K562 (cell line): ENCODE measurements around the gene CCNL1. TPM values are rescaled to one million over a fixed set of nuclear protein-coding genes. Genes with fewer than 3 reads are reported as not detected.

Experiments used
- ATAC-seq: fragments of 200-7000 bp; cut with Tn5 transposase; 3 replicates; pipeline ENCODE4 v1.9.1; 2020; ENCODE audit warnings: moderate library complexity
- BruUV-seq: library from RNA; stranded (reverse); fragments of 400-500 nt; replicated peaks from 2 replicates; lab custom pipeline; 2021; lab: Mats Ljungman, UMichigan
- CTCF ChIA-PET: fragments of 300-600 bp; formaldehyde crosslinking; extraction: SDS; loops from one replicate; lab custom pipeline; 2021; ENCODE audit warnings: low intra/inter-chr PET ratio; lab: Yijun Ruan, JAX
- POLR2A ChIA-PET: fragments of 300-600, 350-650 bp; sonication (Branson Sonifier 250); formaldehyde crosslinking; extraction: SDS; loops from one replicate; lab custom pipeline; 2021; ENCODE audit warnings: antibody characterized with exemption, inconsistent platforms; lab: Yijun Ruan, JAX
- DNase-seq, 4 experiments: peaks; one replicate each; pipeline versions ENCODE4 v3.0.0 to v3.0.0-alpha.2; 2011 to 2018; ENCODE audit warnings: low spot score in 3 of 4, mixed read lengths in 3 of 4; ENCODE audit errors: extremely low read depth in 1 of 4
- FAIRE-seq: peaks from 2 replicates; lab custom pipeline; 2011; peaks lifted over from hg19 to GRCh38; lab: Jason Lieb, UNC
- H2AFZ ChIP-seq: 2 replicates; pipeline ENCODE4 v1.6.0; 2011; ENCODE audit warnings: low read depth, low read length, control low read depth, inconsistent platforms
- H3K27ac ChIP-seq: fragments of 200-600 bp; 3 replicates; pipeline ENCODE4 v1.8.0; 2011; ENCODE audit warnings: low read depth, mild to moderate bottlenecking, control low read depth, inconsistent platforms, low read length, moderate library complexity, mixed read lengths; ENCODE audit errors: extremely low read depth
- H3K27me3 ChIP-seq, 2 experiments: fragments of 300-600 bp in 1 of 2; 2 replicates in 1 of 2; 3 replicates in 1 of 2; pipeline versions ENCODE4 v1.6.0 to v1.8.0; 2011; ENCODE audit warnings: inconsistent platforms in 2 of 2, low read length in 2 of 2, mild to moderate bottlenecking in 1 of 2, mixed read lengths in 1 of 2, moderate library complexity in 1 of 2; ENCODE audit not compliant: control insufficient read depth in 2 of 2, insufficient read depth in 2 of 2
- H3K36me3 ChIP-seq: fragments of 300-600 bp; 3 replicates; pipeline ENCODE4 v1.8.0; 2011; ENCODE audit warnings: mild to moderate bottlenecking, low read length, inconsistent platforms; ENCODE audit not compliant: control insufficient read depth, insufficient read depth
- H3K4me1 ChIP-seq, 2 experiments: fragments of 200-600 bp in 1 of 2; replicated peaks in 1 of 2; 2 replicates in 1 of 2; 3 replicates in 1 of 2; pipeline versions ENCODE4 v1.5.1 to v1.8.0; 2011; ENCODE audit warnings: inconsistent platforms in 2 of 2, low read length in 2 of 2, mild to moderate bottlenecking in 1 of 2, mixed read lengths in 1 of 2, moderate library complexity in 1 of 2; ENCODE audit not compliant: control insufficient read depth in 2 of 2, insufficient read depth in 2 of 2
- H3K4me2 ChIP-seq: 2 replicates; pipeline ENCODE4 v1.6.1; 2011; ENCODE audit warnings: low read length, control low read depth, inconsistent platforms, mixed read lengths; ENCODE audit not compliant: insufficient read depth
- H3K4me3 ChIP-seq: fragments of 200-600 bp; sonication (generic), shearing (Covaris generic); 2 replicates; pipeline ENCODE4 v1.5.1; 2016; ENCODE audit warnings: control low read depth, inconsistent platforms
- H3K79me2 ChIP-seq: fragments of 200-600 bp; 3 replicates; pipeline ENCODE4 v1.8.0; 2011; ENCODE audit warnings: low read length, inconsistent platforms; ENCODE audit not compliant: control insufficient read depth, insufficient read depth
- H3K9ac ChIP-seq, 2 experiments: 2 replicates each; pipeline versions ENCODE4 v1.6.0 to v1.6.1; 2011; ENCODE audit warnings: low read depth in 2 of 2, low read length in 2 of 2, control low read depth in 1 of 2, inconsistent platforms in 1 of 2, mild to moderate bottlenecking in 1 of 2, mixed read lengths in 1 of 2; ENCODE audit not compliant: insufficient read depth in 1 of 2
- H3K9me1 ChIP-seq: one replicate; pipeline ENCODE4 v1.6.0; 2011; ENCODE audit warnings: inconsistent platforms, mild to moderate bottlenecking, low read length, moderate library complexity; ENCODE audit not compliant: control insufficient read depth, insufficient read depth
- H3K9me3 ChIP-seq: replicated peaks from 2 replicates; pipeline ENCODE4 v1.5.1; 2011; ENCODE audit warnings: low read depth, low read length, inconsistent platforms; ENCODE audit not compliant: control insufficient read depth, insufficient read depth
- H4K20me1 ChIP-seq: replicated peaks from 2 replicates; pipeline ENCODE4 v1.6.1; 2011; ENCODE audit warnings: low read length, inconsistent platforms, mixed read lengths; ENCODE audit not compliant: control insufficient read depth, insufficient read depth
- BHLHE40 ChIP-seq: IDR thresholded peaks from 2 replicates; pipeline ENCODE4 v1.6.1; 2011; ENCODE audit warnings: low read length, improper control_type of control experiment
- EHMT2 ChIP-seq: fragments of 450-650 bp; IDR thresholded peaks from 2 replicates; pipeline ENCODE4 v1.6.1; 2018; ENCODE audit warnings: antibody characterized with exemption
- HDAC8 ChIP-seq: fragments of 450-650 bp; IDR thresholded peaks from 2 replicates; pipeline ENCODE4 v1.6.1; 2016; ENCODE audit warnings: mild to moderate bottlenecking, missing genetic modification characterization, moderate library complexity, missing compliant biosample characterization
- HLTF ChIP-seq: fragments of 450-650 bp; IDR thresholded peaks from 2 replicates; pipeline ENCODE4 v1.6.1; 2016
- NFATC3 ChIP-seq: fragments of 450-650 bp; IDR thresholded peaks from 2 replicates; pipeline ENCODE4 v1.6.1; 2017; ENCODE audit warnings: mild to moderate bottlenecking
- SAFB2 ChIP-seq: fragments of 200-400 bp; formaldehyde crosslinking; IDR thresholded peaks from 2 replicates; pipeline ENCODE4 v1.6.1; 2018; ENCODE audit warnings: borderline replicate concordance, low read length, low read depth, moderate library complexity; ENCODE audit not compliant: severe bottlenecking
- SIX5 ChIP-seq, 2 experiments: IDR thresholded peaks; 2 replicates each; pipeline ENCODE4 v1.6.1; 2011; ENCODE audit warnings: low read length in 2 of 2, borderline replicate concordance in 1 of 2, low read depth in 1 of 2, mild to moderate bottlenecking in 1 of 2, moderate library complexity in 1 of 2; ENCODE audit not compliant: insufficient read depth in 1 of 2
- SRSF1 ChIP-seq: fragments of 200-400 bp; formaldehyde crosslinking; IDR thresholded peaks from 2 replicates; pipeline ENCODE4 v1.6.1; 2017; ENCODE audit warnings: mild to moderate bottlenecking, low read depth, low read length, moderate library complexity
- TCF3 ChIP-seq: sonication (generic); formaldehyde crosslinking; IDR thresholded peaks from 2 replicates; pipeline ENCODE4 v1.4.0; 2020; ENCODE audit warnings: mild to moderate bottlenecking, missing genetic modification reagents
- TOE1 ChIP-seq, 2 experiments: fragments of 450-650 bp in 1 of 2; sonication (generic) in 1 of 2; formaldehyde crosslinking in 1 of 2; IDR thresholded peaks; 2 replicates each; pipeline versions ENCODE4 v1.7.1 to v1.8.0; 2016 to 2022; ENCODE audit warnings: borderline replicate concordance in 2 of 2, mild to moderate bottlenecking in 2 of 2, antibody characterized with exemption in 1 of 2, inconsistent platforms in 1 of 2, low read depth in 1 of 2, missing genetic modification reagents in 1 of 2, moderate library complexity in 1 of 2
- ZC3H8 ChIP-seq: fragments of 450-650 bp; IDR thresholded peaks from 2 replicates; pipeline ENCODE4 v1.6.1; 2017
- ZNF707 ChIP-seq: fragments of 250-450 bp; sonication (Bioruptor Pico); conservative IDR thresholded peaks from 2 replicates; pipeline ENCODE4 v1.8.0; 2022; ENCODE audit warnings: inconsistent platforms, mild to moderate bottlenecking, moderate library complexity
- WGBS: fragments of 100-300 bp; shearing (Covaris generic); methylation state at CpG from one replicate; pipeline ENCODE4 v1.1.6; 2016; ENCODE audit warnings: low coverage, mixed read lengths; ENCODE audit not compliant: insufficient coverage; ENCODE audit errors: missing lambda C conversion rate; 5-methylcytosine and 5-hydroxymethylcytosine counted together
- in situ Hi-C: fragments of 300-500 bp; cut with MboI; formaldehyde crosslinking; loops from 4 replicates; pipeline ENCODE4 v1.15.0; 2018; ENCODE audit warnings: inconsistent platforms, mixed read lengths
- intact Hi-C: fragments of 100-400 bp; cut with micrococcal nuclease; formaldehyde crosslinking; loops from 2 replicates; pipeline ENCODE4 v1.14.2; 2022
- polyA plus RNA-seq, 8 experiments: library from polyadenylated mRNA; depleted of rRNA in 4 of 8; stranded (reverse) in 5 of 8; unstranded in 3 of 8; fragments of >200 nt; fragmentation: Nextera tagmentation in 2 of 8; fragmentation: Illumina TruSeq in 1 of 8; extraction: Ambion mirVana in 2 of 8; extraction: Trizol in 1 of 8; gene quantifications; 2 replicates each; pipeline versions ENCODE4 v1.2.1 to v1.2.3, GENCODE V29; 2011 to 2014; ENCODE audit warnings: inconsistent platforms in 1 of 8, missing spikeins in 1 of 8
- total RNA-seq, 7 experiments: library from RNA; depleted of rRNA in 6 of 7; stranded (reverse); fragments of >200 nt in 6 of 7; fragmentation: Illumina TruSeq in 2 of 7; extraction: Trizol in 2 of 7; gene quantifications; 2 replicates each; pipeline versions ENCODE4 v1.2.1 to v1.2.3, GENCODE V29; 2011 to 2021; ENCODE audit warnings: low replicate concordance in 1 of 7
- TF ChIP-seq, protein P1 (sequence below): conservative IDR thresholded peaks from 2 replicates; pipeline ENCODE4 v1.6.1; 2011; ENCODE audit warnings: low read depth, mild to moderate bottlenecking, low read length; ENCODE audit not compliant: control insufficient read depth
- TF ChIP-seq, protein P2 (sequence below), 2 experiments: fragments of 450-650 bp in 1 of 2; IDR thresholded peaks; 2 replicates each; pipeline ENCODE4 v1.6.1; 2011 to 2017; ENCODE audit warnings: low read depth in 2 of 2, antibody characterized with exemption in 1 of 2, borderline replicate concordance in 1 of 2, low read length in 1 of 2, mild to moderate bottlenecking in 1 of 2, mixed read lengths in 1 of 2; ENCODE audit not compliant: control insufficient read depth in 1 of 2

The CCNL1 gene
- total and polyA plus RNA-seq, 9 of the 15 experiments (the other 6 are each of a cell fraction or from before 2014, with no cell fraction given) = 16.1 to 186 (median 132) TPM

- H3K9me1 ChIP-seq = no peaks in the 10 kb centered on the region
- H2AFZ ChIP-seq = no peak overlapping the region
- no peak for TF ChIP-seq SAFB2
- no peak for TF ChIP-seq HDAC8 (tag)
- no peak for TF ChIP-seq TOE1 (IDR thresholded peaks at IDR 0.05; ENCODE audit: borderline replicate concordance)
- TF ChIP-seq TOE1 (CRISPR knock-in tag; IDR thresholded peaks at IDR 0.05; ENCODE audit: borderline replicate concordance, low read depth) = no peak
- TF ChIP-seq ZNF707 (CRISPR knock-in tag) = no peak
- TF ChIP-seq SRSF1 = no peak
- TF ChIP-seq, protein P1, sequence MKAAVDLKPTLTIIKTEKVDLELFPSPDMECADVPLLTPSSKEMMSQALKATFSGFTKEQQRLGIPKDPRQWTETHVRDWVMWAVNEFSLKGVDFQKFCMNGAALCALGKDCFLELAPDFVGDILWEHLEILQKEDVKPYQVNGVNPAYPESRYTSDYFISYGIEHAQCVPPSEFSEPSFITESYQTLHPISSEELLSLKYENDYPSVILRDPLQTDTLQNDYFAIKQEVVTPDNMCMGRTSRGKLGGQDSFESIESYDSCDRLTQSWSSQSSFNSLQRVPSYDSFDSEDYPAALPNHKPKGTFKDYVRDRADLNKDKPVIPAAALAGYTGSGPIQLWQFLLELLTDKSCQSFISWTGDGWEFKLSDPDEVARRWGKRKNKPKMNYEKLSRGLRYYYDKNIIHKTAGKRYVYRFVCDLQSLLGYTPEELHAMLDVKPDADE = no peak
- no peak for TF ChIP-seq TCF3 (CRISPR knock-in tag)
- TF ChIP-seq ZC3H8 = no peak
- no peak for TF ChIP-seq HLTF
- TF ChIP-seq, protein P2, sequence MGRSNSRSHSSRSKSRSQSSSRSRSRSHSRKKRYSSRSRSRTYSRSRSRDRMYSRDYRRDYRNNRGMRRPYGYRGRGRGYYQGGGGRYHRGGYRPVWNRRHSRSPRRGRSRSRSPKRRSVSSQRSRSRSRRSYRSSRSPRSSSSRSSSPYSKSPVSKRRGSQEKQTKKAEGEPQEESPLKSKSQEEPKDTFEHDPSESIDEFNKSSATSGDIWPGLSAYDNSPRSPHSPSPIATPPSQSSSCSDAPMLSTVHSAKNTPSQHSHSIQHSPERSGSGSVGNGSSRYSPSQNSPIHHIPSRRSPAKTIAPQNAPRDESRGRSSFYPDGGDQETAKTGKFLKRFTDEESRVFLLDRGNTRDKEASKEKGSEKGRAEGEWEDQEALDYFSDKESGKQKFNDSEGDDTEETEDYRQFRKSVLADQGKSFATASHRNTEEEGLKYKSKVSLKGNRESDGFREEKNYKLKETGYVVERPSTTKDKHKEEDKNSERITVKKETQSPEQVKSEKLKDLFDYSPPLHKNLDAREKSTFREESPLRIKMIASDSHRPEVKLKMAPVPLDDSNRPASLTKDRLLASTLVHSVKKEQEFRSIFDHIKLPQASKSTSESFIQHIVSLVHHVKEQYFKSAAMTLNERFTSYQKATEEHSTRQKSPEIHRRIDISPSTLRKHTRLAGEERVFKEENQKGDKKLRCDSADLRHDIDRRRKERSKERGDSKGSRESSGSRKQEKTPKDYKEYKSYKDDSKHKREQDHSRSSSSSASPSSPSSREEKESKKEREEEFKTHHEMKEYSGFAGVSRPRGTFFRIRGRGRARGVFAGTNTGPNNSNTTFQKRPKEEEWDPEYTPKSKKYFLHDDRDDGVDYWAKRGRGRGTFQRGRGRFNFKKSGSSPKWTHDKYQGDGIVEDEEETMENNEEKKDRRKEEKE (IDR thresholded peaks at IDR 0.05; ENCODE audit: borderline replicate concordance in 1 of 2, control insufficient read depth in 1 of 2, low read depth in 2 of 2, low read length in 1 of 2) = no peak
- TF ChIP-seq SIX5 (IDR thresholded peaks at IDR 0.05; ENCODE audit: borderline replicate concordance in 1 of 2, insufficient read depth in 1 of 2, low read depth in 1 of 2, low read length in 2 of 2) = no peak
- TF ChIP-seq BHLHE40 = no peak
- TF ChIP-seq EHMT2 = no peak
- TF ChIP-seq NFATC3 = no peak
- ATAC-seq = no peak
- no peak for FAIRE-seq
- DNase-seq = no peak
- BruUV-seq = no TSS peak
- WGBS = 11% methylated on average over 3 of the region's 3 CpGs
- CTCF ChIA-PET = no interaction called here
- no peak overlapping the region for H3K4me3 ChIP-seq
- in situ Hi-C loops (no loop called here), intact Hi-C loops (loop anchor here (1.0 to 10.0 kb wide), 2 partner anchors 24 to 1045 kb away; no protein-coding TSS in a partner anchor)
- no peaks in the 10 kb centered on the region for H3K27me3 ChIP-seq
- H3K36me3 ChIP-seq = no peaks in the 10 kb centered on the region
- no peaks in the 10 kb centered on the region for H3K4me1 ChIP-seq
- H3K9me3 ChIP-seq = no peaks in the 10 kb centered on the region
- H3K27ac ChIP-seq = no peak overlapping the region
- H4K20me1 ChIP-seq = no peaks in the 10 kb centered on the region
- H3K79me2 ChIP-seq = no peaks in the 10 kb centered on the region
- H3K9ac ChIP-seq = no peak overlapping the region
- POLR2A ChIA-PET = no interaction called here
- no peak overlapping the region for H3K4me2 ChIP-seq
Measured at GRCh38 chr3:157199841-157200240, 39.9 kb upstream of the CCNL1 start.
